GM12892 (cell line): ENCODE measurements around the gene RTN4R.

Source experiments
- POLR2A ChIP-seq: IDR thresholded peaks from 2 replicates; pipeline ENCODE4 v1.6.1; 2011; ENCODE audit warnings: low read depth, low read length, control low read depth
- POLR2AphosphoS5 ChIP-seq: IDR thresholded peaks from 2 replicates; pipeline ENCODE4 v1.6.1; 2011; ENCODE audit warnings: low read depth, low read length, control low read depth
- TAF1 ChIP-seq: IDR thresholded peaks from 2 replicates; pipeline ENCODE4 v1.6.1; 2011; ENCODE audit warnings: low read depth, mild to moderate bottlenecking, control low read depth, low read length, borderline replicate concordance

GRCh38 chr22:20280866-20281265 is 12.7 kb upstream of the RTN4R start:
- no peak for TF ChIP-seq POLR2A
- TF ChIP-seq POLR2AphosphoS5: no peak
- no peak for TF ChIP-seq TAF1
